ENCODE data around the gene IL20.

The IL20 gene

GRCh38 chr1:206891412-206891811, 26.0 kb downstream of the IL20 start:
- peaks cover 18% of the 10 kb centered on the region for H3K4me1 ChIP-seq (ENCODE audit: control insufficient read depth, insufficient read depth, low read length, poor library complexity, severe bottlenecking)
- H3K27ac ChIP-seq (ENCODE audit: low read depth, low read length, severe bottlenecking): no peak overlapping the region
- no peak overlapping the region for H3K4me3 ChIP-seq (ENCODE audit: extremely low read depth, insufficient read depth, low read length, poor library complexity, severe bottlenecking)
- WGBS, 2 experiments (ENCODE audit: insufficient coverage in 2 of 2): 100% methylated on average over 1 of the region's 1 CpG
- H3K36me3 ChIP-seq (ENCODE audit: control insufficient read depth, insufficient read depth, low read length): no peaks in the 10 kb centered on the region
- H3K9me3 ChIP-seq (ENCODE audit: control insufficient read depth, low read length): no peaks in the 10 kb centered on the region

- Histone ChIP-seq H3K27ac (ENCODE audit: low read depth, low read length, severe bottlenecking) (no peak overlapping the region), H3K4me1 (ENCODE audit: control insufficient read depth, insufficient read depth, low read length, poor library complexity, severe bottlenecking) (peaks cover 18% of the 10 kb centered on the region), H3K36me3 (ENCODE audit: control insufficient read depth, insufficient read depth, low read length) (no peaks in the 10 kb centered on the region)
Observed at GRCh38 chr1:206892351-206892984, 27.0 kb downstream of the IL20 start.

GRCh38 chr1:206893380-206893779, 28.0 kb downstream of the IL20 start:
- H3K36me3 ChIP-seq (ENCODE audit: control insufficient read depth, insufficient read depth, low read length): no peaks in the 10 kb centered on the region
- H3K4me1 ChIP-seq (ENCODE audit: control insufficient read depth, insufficient read depth, low read length, poor library complexity, severe bottlenecking): peaks cover 25% of the 10 kb centered on the region
- H3K27ac ChIP-seq (ENCODE audit: low read depth, low read length, severe bottlenecking): no peak overlapping the region
- 100% methylated on average over 1 of the region's 2 CpGs; no CpG with 5 or more reads in 1 of the 2 experiments for WGBS, 2 experiments (ENCODE audit: insufficient coverage in 2 of 2)
- no peaks in the 10 kb centered on the region for H3K9me3 ChIP-seq (ENCODE audit: control insufficient read depth, low read length)
- no peak overlapping the region for H3K4me3 ChIP-seq (ENCODE audit: extremely low read depth, insufficient read depth, low read length, poor library complexity, severe bottlenecking)

More at GRCh38 chr1:206892351-206892984, 27.0 kb downstream of the IL20 start:
- 94 to 100% methylated on average over 2 of the region's 3 CpGs for WGBS, 2 experiments (ENCODE audit: insufficient coverage in 2 of 2)
- H3K9me3 ChIP-seq (ENCODE audit: control insufficient read depth, low read length): no peaks in the 10 kb centered on the region
- H3K4me3 ChIP-seq (ENCODE audit: extremely low read depth, insufficient read depth, low read length, poor library complexity, severe bottlenecking): no peak overlapping the region

GRCh38 chr1:206895325-206895724, 29.9 kb downstream of the IL20 start:
- WGBS, 2 experiments (ENCODE audit: insufficient coverage in 2 of 2): 79 to 85% methylated on average over 2 to 3 of the region's 3 CpGs
- no peak overlapping the region for H3K4me3 ChIP-seq (ENCODE audit: extremely low read depth, insufficient read depth, low read length, poor library complexity, severe bottlenecking)
- H3K27ac ChIP-seq (ENCODE audit: low read depth, low read length, severe bottlenecking): no peak overlapping the region
- no peaks in the 10 kb centered on the region for H3K36me3 ChIP-seq (ENCODE audit: control insufficient read depth, insufficient read depth, low read length)
- peaks cover 28% of the 10 kb centered on the region for H3K4me1 ChIP-seq (ENCODE audit: control insufficient read depth, insufficient read depth, low read length, poor library complexity, severe bottlenecking)
- no peaks in the 10 kb centered on the region for H3K9me3 ChIP-seq (ENCODE audit: control insufficient read depth, low read length)

GRCh38 chr1:206895837-206896242, 30.4 kb downstream of the IL20 start:
- H3K4me1 ChIP-seq (ENCODE audit: control insufficient read depth, insufficient read depth, low read length, poor library complexity, severe bottlenecking): peaks cover 23% of the 10 kb centered on the region
- 67 to 86% methylated on average over 1 to 2 of the region's 3 CpGs for WGBS, 2 experiments (ENCODE audit: insufficient coverage in 2 of 2)
- H3K9me3 ChIP-seq (ENCODE audit: control insufficient read depth, low read length): no peaks in the 10 kb centered on the region

GRCh38 chr1:206896261-206896660, 30.8 kb downstream of the IL20 start:
- no peak overlapping the region for H3K4me3 ChIP-seq (ENCODE audit: extremely low read depth, insufficient read depth, low read length, poor library complexity, severe bottlenecking)
- WGBS, 2 experiments (ENCODE audit: insufficient coverage in 2 of 2): 100% methylated on average over 3 of the region's 3 CpGs
- no peaks in the 10 kb centered on the region for H3K9me3 ChIP-seq (ENCODE audit: control insufficient read depth, low read length)
- no peak overlapping the region for H3K27ac ChIP-seq (ENCODE audit: low read depth, low read length, severe bottlenecking)
- H3K4me1 ChIP-seq (ENCODE audit: control insufficient read depth, insufficient read depth, low read length, poor library complexity, severe bottlenecking): peaks cover 23% of the 10 kb centered on the region
- H3K36me3 ChIP-seq (ENCODE audit: control insufficient read depth, insufficient read depth, low read length): no peaks in the 10 kb centered on the region

More at GRCh38 chr1:206895837-206896242, 30.4 kb downstream of the IL20 start:
- H3K36me3 ChIP-seq (ENCODE audit: control insufficient read depth, insufficient read depth, low read length): no peaks in the 10 kb centered on the region
- H3K27ac ChIP-seq (ENCODE audit: low read depth, low read length, severe bottlenecking): no peak overlapping the region
- no peak overlapping the region for H3K4me3 ChIP-seq (ENCODE audit: extremely low read depth, insufficient read depth, low read length, poor library complexity, severe bottlenecking)

- H3K4me3 ChIP-seq (ENCODE audit: extremely low read depth, insufficient read depth, low read length, poor library complexity, severe bottlenecking): no peak within 1 kb of the TSS
- H3K27ac ChIP-seq (ENCODE audit: low read depth, low read length, severe bottlenecking): no peak within 1 kb of the TSS
- H3K4me1 ChIP-seq (ENCODE audit: control insufficient read depth, insufficient read depth, low read length, poor library complexity, severe bottlenecking): peaks cover 23% of the 10 kb centered on the region
- WGBS, 2 experiments (ENCODE audit: insufficient coverage in 2 of 2): 100% methylated on average over 1 of the region's 4 CpGs; no CpG with 5 or more reads in 1 of the 2 experiments
- H3K36me3 ChIP-seq (ENCODE audit: control insufficient read depth, insufficient read depth, low read length): no peaks in the 10 kb centered on the region
- no peaks in the 10 kb centered on the region for H3K9me3 ChIP-seq (ENCODE audit: control insufficient read depth, low read length)
Observed at GRCh38 chr1:206897175-206897574, 31.8 kb downstream of the IL20 start, which contains the start of gene IL24. Gene IL24 (plus strand): TSS chr1:206897443. CDS start chr1:206897833, 390 bp downstream.

- WGBS, 2 experiments (ENCODE audit: insufficient coverage in 2 of 2): 80% methylated on average over 10 of the region's 11 CpGs
Observed at GRCh38 chr1:206898089-206898914, 32.9 kb downstream of the IL20 start.

GRCh38 chr1:206898915-206899431, 33.5 kb downstream of the IL20 start:
- H3K4me1 ChIP-seq (ENCODE audit: control insufficient read depth, insufficient read depth, low read length, poor library complexity, severe bottlenecking): peaks cover 23% of the 10 kb centered on the region
- H3K36me3 ChIP-seq (ENCODE audit: control insufficient read depth, insufficient read depth, low read length): no peaks in the 10 kb centered on the region
- no peak overlapping the region for H3K4me3 ChIP-seq (ENCODE audit: extremely low read depth, insufficient read depth, low read length, poor library complexity, severe bottlenecking)
- H3K9me3 ChIP-seq (ENCODE audit: control insufficient read depth, low read length): no peaks in the 10 kb centered on the region
- no peak overlapping the region for H3K27ac ChIP-seq (ENCODE audit: low read depth, low read length, severe bottlenecking)
- WGBS, 2 experiments (ENCODE audit: insufficient coverage in 2 of 2): 94% methylated on average over 6 to 8 of the region's 13 CpGs

More at GRCh38 chr1:206898089-206898914, 32.9 kb downstream of the IL20 start:
- H3K4me1 ChIP-seq (ENCODE audit: control insufficient read depth, insufficient read depth, low read length, poor library complexity, severe bottlenecking): peaks cover 23% of the 10 kb centered on the region
- H3K36me3 ChIP-seq (ENCODE audit: control insufficient read depth, insufficient read depth, low read length): no peaks in the 10 kb centered on the region
- H3K4me3 ChIP-seq (ENCODE audit: extremely low read depth, insufficient read depth, low read length, poor library complexity, severe bottlenecking): no peak overlapping the region
- H3K9me3 ChIP-seq (ENCODE audit: control insufficient read depth, low read length): no peaks in the 10 kb centered on the region
- H3K27ac ChIP-seq (ENCODE audit: low read depth, low read length, severe bottlenecking): no peak overlapping the region

- H3K36me3 ChIP-seq (ENCODE audit: control insufficient read depth, insufficient read depth, low read length): no peaks in the 10 kb centered on the region
- no peaks in the 10 kb centered on the region for H3K9me3 ChIP-seq (ENCODE audit: control insufficient read depth, low read length)
- no peak overlapping the region for H3K4me3 ChIP-seq (ENCODE audit: extremely low read depth, insufficient read depth, low read length, poor library complexity, severe bottlenecking)
- H3K27ac ChIP-seq (ENCODE audit: low read depth, low read length, severe bottlenecking): no peak overlapping the region
- H3K4me1 ChIP-seq (ENCODE audit: control insufficient read depth, insufficient read depth, low read length, poor library complexity, severe bottlenecking): peaks cover 23% of the 10 kb centered on the region
- WGBS, 2 experiments (ENCODE audit: insufficient coverage in 2 of 2): 85 to 89% methylated on average over 5 of the region's 5 CpGs
Observed at GRCh38 chr1:206899717-206900116, 34.3 kb downstream of the IL20 start.
